GM13977 (cell line): ENCODE results near the gene ATP2C1.

Source experiments
- DNase-seq: peaks from one replicate; pipeline ENCODE4 v3.0.0; 2012; ENCODE audit warnings: low spot score
- in situ Hi-C: fragments of 300-500 bp; cut with MboI; formaldehyde crosslinking; loops from one replicate; pipeline ENCODE4 v1.12.0; 2022; ENCODE audit warnings: low sequenced_read_pairs, low pct_unique_long_range_greater_than_20kb, mixed read lengths, inconsistent platforms; ENCODE audit not compliant: unreplicated experiment
- TF ChIP-seq, protein P1 (sequence below): IDR thresholded peaks from 2 replicates; pipeline ENCODE4 v1.5.1; 2012; ENCODE audit warnings: mild to moderate bottlenecking, control low read depth; ENCODE audit not compliant: insufficient read depth; ENCODE audit errors: extremely low read depth, missing control alignments

The ATP2C1 gene

DNA sequence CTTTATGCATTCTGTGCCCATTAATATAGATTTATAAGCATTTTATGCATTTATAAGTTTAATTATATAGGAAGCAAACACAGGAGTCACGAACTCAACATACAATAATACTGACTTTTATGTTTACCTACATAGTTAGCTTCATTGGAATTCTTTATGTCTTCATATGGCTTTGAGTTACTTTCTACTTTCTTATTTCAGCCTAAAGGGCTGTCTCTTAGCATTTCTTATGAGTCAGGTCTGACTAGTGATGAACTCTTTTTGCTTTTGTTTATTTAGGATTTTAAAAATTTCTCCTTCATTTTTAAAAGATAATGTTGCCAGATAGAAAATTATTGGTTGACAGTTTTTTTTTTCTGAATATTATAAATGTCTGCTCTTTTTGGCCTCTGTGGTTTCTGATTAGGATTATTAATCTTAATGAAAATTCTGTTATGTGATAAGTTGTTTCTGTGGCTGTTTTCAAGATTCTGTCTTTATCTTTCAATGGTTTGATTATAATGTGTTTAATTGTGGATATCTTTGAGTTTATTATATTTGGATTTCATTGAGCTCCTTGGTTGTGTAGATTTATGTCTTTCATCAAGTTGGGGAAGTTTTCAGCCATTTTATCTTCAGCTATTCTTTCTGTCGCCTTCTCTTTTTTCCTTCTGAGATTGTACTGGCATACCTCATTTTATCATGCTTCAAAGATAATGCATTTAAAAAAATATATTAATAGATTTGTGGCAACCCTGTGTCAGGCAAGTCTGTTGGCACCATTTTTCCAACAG, 54.3 kb downstream of the ATP2C1 start:
- in situ Hi-C loops, result no loop called here
- TF ChIP-seq, protein P1, sequence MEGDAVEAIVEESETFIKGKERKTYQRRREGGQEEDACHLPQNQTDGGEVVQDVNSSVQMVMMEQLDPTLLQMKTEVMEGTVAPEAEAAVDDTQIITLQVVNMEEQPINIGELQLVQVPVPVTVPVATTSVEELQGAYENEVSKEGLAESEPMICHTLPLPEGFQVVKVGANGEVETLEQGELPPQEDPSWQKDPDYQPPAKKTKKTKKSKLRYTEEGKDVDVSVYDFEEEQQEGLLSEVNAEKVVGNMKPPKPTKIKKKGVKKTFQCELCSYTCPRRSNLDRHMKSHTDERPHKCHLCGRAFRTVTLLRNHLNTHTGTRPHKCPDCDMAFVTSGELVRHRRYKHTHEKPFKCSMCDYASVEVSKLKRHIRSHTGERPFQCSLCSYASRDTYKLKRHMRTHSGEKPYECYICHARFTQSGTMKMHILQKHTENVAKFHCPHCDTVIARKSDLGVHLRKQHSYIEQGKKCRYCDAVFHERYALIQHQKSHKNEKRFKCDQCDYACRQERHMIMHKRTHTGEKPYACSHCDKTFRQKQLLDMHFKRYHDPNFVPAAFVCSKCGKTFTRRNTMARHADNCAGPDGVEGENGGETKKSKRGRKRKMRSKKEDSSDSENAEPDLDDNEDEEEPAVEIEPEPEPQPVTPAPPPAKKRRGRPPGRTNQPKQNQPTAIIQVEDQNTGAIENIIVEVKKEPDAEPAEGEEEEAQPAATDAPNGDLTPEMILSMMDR, result no peak

DNA sequence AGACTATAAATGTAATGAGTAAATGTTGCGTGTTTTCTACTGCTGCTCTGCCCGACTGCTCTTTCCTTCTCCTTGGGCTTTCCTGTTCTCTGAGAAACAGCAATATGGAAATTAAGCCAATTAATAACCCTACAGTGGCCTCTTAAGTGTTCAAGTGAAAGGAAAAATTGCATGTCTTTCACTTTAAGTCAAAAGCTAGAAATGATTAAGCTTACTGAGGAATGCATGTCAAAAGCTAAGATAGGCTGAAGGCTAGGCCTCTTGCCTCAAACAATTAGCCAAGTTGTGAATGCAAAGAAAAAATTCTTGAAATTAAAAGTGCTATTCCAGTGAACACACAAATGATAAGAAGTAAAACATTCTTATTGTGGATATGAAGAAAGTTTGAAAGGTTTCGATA, 55.0 kb downstream of the ATP2C1 start:
- DNase-seq, result no peak
- TF ChIP-seq, protein P1, result no peak
- in situ Hi-C loops, result no loop called here

More for the DNA sequence above, 54.3 kb downstream of the ATP2C1 start:
- no peak for DNase-seq

DNA sequence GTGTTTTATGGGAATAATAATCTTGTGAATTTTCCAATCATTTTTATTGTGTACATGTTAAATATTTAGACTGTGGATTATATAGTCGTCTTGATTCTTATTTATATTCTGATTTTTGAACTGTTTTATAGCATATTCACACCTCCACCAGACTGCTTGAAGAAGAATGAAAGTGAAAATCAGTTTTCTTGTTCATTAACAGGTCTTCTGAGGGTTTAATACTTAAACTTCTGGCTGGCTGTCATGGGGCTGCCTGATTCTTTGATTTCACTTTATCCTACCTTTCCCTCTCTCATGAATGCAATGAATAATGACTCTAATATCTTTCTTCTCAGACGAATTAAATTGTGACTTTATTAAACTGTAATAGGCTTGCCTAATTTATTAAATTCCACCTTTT, 56.2 kb downstream of the ATP2C1 start:
- in situ Hi-C loops, result no loop called here
- no peak for DNase-seq
- TF ChIP-seq, protein P1, result no peak

DNA sequence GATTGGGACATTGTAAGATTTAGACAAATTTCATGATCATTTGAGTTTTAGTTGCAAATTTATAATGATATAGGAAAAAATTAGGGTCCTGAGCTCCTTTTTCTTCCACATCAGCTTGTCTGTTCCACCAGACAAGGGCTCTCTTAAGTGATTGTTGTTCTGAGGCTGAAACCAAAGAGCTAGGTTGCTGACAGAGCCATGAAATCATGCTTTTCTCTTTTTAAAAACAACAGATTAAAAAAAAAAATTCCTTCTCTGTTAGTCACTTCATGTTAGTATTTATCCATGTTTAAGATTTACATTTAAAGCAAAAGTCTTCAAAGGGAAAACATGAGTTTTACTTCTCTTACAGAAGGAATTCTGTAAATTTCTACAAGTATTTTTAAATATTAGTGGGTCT, 56.8 kb downstream of the ATP2C1 start:
- DNase-seq, result no peak
- in situ Hi-C loops, result no loop called here
- TF ChIP-seq, protein P1, result no peak

DNA sequence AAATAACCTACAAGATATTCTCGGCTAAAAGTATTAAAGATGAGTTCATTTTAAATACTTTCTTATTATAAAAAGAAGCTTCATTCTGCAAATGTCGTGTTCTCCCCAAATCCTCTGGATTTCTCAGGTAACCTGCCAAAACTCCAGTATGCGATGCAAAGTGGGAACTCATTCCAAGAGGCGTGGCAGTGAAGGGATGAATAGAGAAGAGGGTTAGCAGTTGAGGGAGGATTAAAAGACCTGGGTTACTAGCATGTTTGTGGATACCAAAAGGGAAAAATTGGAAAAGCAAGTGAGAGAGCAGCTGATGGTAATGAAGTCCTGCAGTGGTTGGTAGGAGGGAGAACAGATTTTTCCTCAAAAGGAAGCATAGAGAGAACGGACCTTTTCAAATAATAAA, 61.6 kb downstream of the ATP2C1 start:
- TF ChIP-seq, protein P1, result no peak
- no peak for DNase-seq
- in situ Hi-C loops, result no loop called here

DNA sequence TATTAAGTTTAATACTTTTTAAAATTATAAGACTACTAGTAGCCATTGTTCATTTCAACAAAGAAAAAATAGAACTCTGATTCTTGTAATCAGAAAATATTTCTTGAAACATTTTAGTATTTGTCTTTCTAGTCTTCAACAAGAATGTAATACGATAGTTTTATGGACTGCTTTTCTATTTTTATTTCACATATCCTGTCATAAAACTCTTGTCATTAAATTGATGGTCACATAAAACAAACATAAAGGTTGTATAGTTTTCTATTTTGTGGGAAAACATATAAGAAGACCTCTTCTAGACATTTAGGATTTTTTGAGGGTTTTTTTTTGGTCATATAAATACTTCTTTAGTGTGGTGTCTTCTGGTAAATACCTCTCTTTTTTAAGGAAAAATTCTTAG, 62.4 kb downstream of the ATP2C1 start:
- no peak for DNase-seq
- in situ Hi-C loops, result no loop called here
- TF ChIP-seq, protein P1, result no peak
